Measurements from ENCODE around the gene TLDC2.
"Not testable (repeated sequence)": the region's sequence is repeated elsewhere in the genome, so short reads cannot be mapped to it uniquely, and the experiment has no call there.

Gene TLDC2

DNA sequence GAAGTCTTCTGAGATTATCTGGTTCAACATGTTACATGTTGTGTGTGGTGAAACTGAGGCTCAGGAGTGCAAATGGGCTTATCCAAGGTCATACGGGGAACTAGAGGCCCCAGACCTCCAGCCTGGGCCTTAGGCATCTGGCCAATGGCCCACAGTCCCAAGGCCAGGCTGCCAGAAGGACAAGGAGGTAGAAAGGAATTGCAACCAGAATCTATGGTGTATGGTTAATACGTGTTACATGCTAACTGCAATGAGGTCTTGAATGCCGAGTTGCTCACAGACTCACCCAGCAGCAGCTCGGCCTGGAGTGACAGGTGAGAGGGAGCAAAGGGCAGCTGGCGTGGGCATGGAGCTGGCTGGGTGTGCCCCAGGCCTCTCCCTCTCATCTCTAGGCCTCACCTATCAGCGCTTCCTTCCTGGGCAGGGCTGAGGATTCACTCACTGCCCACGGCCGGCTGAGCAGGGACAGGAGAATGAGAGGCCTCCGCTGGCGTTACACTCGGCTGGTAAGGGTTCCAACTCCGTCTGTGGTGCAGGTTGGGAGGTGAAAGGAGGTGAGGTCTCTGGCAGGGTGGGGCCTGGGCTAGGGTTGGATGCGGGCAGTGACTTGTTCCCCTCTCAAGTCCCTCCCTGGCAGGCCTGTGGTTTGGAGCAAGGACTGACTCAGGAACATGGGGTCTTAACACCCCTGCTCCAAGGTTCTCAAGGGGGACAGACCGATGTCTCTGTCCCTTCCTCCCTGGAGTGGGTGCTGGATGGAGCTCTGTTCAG lies at the start of gene TLDC2:
Gene TLDC2 (plus strand): TSS at position 437 of the 771 bp plus-strand sequence. CDS start 37 bp downstream, at position 474.
- DNase-seq (ENCODE audit: low read depth): no peak
- no peak within 1 kb of the TSS for H3K4me3 ChIP-seq (ENCODE audit: low read depth, low read length)

GRCh38 chr20:36826554-36827244 lies 49.2 kb upstream of the TLDC2 start:
- no peak for DNase-seq (ENCODE audit: low read depth)
- H3K4me3 ChIP-seq (ENCODE audit: low read depth, low read length): no peak overlapping the region

DNA sequence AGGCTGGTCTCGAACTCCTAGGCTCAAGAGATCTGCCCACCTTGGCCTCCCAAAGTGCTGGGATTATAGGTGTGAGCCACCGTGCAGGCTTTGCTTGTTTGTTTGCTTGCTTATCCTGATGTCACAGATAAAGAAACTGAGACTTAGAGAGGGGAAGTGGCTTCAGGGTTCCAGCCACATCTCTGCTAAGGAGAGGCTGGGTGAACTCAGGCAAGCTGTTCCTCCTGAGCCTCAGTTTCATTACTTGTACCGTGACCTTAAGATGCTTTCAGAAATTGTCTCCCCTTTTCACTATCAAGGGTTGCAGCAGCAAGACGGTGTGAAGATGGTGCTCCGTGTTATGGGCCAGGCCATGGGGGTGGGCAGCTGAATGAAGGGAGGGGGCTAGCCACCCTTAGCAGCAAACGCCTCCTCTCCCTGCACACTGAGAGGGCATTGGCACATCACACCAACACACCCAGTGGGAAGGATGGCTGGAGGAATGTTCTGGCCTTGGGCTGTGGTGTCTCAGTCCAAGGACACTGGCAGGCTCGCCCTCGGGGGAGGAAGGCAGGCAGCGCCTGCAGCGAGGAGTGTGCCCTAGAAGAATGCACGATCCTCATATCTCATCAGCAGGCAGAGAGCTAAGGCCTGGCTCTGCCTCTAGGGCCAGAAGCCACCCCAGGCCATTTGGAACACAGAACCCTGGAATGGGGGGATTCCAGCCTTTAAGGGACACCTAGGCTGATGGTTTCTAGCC lies 48.2 kb upstream of the TLDC2 start:
- no peak for DNase-seq (ENCODE audit: low read depth)
- no peak overlapping the region for H3K4me3 ChIP-seq (ENCODE audit: low read depth, low read length)

DNA sequence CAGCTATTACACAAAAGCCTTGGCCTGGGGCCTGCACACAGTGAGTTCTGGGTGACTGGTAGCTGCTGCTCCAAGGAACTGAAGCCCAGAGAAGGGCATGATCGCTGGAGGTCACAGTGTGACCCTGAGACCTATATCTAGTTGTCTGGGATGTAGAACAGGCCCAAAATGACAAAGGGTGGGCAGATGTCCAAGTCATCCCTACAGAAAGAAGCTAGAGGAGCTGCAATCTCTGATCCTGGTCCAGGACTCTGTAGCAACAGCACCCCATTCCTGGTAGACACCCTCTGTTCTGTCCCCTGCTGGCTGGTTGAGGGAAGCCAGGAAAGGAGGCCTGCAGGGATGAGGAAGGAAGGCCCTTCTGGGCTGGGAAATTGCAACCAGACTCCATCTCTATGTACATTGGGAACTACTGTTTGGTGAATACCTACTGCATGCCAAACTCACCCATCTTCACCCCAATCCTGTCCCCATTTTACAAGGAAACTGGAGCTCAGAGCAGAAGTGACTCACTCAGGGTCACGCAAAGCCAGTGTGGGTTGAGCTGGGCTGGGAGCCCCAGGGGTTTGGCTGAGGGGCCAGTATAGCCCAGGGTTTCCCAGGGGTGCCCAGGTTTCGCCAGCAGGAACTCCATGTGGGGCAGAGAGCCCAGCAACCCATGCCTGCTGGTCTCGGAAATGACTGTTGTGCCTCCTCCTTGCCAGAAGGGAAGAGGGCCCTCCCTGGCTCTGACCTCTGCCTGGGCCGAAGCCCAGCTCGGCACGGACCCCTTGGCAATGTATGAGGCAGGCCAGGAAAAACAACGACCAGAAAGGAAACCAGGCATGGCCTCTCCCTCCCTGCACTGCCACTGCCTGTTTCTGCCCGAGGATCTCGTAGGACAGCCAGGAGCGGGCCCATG lies 44.9 kb upstream of the TLDC2 start:
- no peak overlapping the region for H3K4me3 ChIP-seq (ENCODE audit: low read depth, low read length)
- no peak for DNase-seq (ENCODE audit: low read depth)

GRCh38 chr20:36832791-36833190 lies 43.1 kb upstream of the TLDC2 start:
- H3K4me3 ChIP-seq (ENCODE audit: low read depth, low read length): no peak overlapping the region

GRCh38 chr20:36833275-36834020 lies 42.5 kb upstream of the TLDC2 start:
- no peak overlapping the region for H3K4me3 ChIP-seq (ENCODE audit: low read depth, low read length)
- no peak for DNase-seq (ENCODE audit: low read depth)

More at GRCh38 chr20:36832791-36833190, 43.1 kb upstream of the TLDC2 start:
- DNase-seq (ENCODE audit: low read depth): no peak

- DNase-seq (ENCODE audit: low read depth): no peak
- no peak overlapping the region for H3K4me3 ChIP-seq (ENCODE audit: low read depth, low read length)
These were observed 40.9 kb upstream of the TLDC2 start for GRCh38 chr20:36835025-36835424.

DNA sequence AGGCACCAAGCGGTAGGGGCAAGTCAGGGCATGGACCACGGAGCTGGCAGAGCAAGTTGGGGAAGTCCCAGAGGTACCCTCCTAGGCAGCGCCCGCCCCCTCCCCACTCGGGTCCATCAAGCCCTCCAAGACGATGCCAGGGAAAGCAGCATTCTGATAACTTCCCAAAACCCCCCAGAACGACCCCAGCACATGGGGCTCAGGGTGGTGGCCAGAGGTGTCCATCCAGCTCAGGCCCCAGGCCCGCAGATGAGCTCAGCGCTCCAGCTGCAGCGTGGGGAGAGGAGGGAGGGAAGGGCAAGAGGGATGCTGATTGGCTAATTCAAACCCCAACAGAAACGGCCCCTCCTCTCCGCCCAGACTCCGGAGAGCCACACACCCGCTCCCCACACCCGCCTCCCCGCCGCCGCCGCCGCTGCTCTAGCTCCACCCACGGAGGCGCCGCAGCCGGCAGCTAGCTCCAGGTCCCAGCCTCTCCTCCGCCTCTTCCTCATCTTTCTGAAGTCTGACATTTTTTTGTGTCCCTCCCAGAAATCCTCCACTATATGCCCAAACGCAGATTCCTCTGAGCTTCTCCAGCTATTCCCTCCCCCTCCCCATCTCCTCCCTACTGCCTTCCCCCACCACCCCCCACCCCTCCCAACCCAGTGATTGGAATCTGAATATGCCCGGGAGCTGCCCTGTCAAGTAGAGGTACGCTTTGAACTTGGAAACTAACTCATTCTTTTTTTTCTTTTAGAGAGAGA lies 40.3 kb upstream of the TLDC2 start:
- peak; percentile 86 for DNase-seq (ENCODE audit: low read depth)
- no peak overlapping the region for H3K4me3 ChIP-seq (ENCODE audit: low read depth, low read length)

DNA sequence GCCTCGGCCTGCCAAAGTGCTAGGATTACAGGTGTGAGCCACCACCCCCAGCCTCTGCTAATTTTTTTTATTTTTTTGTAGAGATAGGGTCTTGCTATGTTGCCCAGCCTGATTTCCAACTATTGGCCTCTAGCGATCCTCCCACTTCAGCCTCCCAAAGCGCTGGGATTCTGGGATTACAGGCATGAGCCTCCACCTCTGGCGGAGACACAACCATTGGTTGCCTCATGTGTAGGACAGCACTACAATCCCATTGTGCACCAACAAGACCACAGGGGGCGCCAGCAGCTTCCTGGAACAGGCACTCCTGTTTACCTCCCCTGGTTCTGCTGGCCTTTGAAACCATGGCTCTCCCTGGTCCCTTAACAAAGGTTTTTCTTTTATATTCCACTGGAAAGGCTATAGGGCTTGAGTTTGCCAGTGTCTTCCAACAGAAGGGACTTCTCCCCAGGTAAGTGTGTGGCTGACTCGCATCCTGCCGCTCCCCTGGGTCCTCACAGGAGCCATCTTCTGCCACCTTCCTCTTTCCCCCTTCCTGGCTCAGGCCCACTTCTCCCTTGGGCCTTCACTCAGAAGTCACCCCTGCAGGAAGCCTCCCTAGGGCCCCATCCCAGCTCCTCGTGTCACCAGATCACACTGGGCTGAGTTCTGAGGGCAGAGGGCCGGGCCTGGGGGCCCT lies 39.2 kb upstream of the TLDC2 start:
- H3K4me3 ChIP-seq (ENCODE audit: low read depth, low read length): no peak overlapping the region

DNA sequence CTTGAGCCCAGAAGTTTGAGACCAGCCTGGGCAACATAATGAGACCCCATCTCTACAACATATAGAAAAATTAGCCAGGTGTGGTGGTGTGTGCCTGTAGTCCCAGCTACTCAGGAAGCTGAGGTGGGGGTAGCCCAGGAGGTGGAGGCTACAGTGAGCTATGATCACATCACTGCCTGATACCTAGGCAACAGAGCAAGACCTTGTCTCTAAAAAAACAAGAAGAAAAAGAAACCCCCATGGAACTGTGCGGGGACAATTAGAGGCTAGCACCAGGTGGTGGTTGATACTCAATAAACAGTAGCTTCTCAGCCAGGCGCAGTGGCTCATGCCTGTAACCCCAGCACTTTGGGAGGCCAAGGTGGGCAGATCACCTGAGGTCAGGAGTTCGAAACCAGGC lies 37.6 kb upstream of the TLDC2 start:
- H3K4me3 ChIP-seq (ENCODE audit: low read depth, low read length); DNase-seq (ENCODE audit: low read depth): not testable (repeated sequence)

More for the DNA sequence above, 39.2 kb upstream of the TLDC2 start:
- no peak for DNase-seq (ENCODE audit: low read depth)

- H3K4me3 ChIP-seq (ENCODE audit: low read depth, low read length): no peak overlapping the region
- no peak for DNase-seq (ENCODE audit: low read depth)
These were observed 36.8 kb upstream of the TLDC2 start for GRCh38 chr20:36839150-36839549.

GRCh38 chr20:36841030-36841429 lies 34.9 kb upstream of the TLDC2 start:
- not testable (repeated sequence) for DNase-seq (ENCODE audit: low read depth); H3K4me3 ChIP-seq (ENCODE audit: low read depth, low read length)

- H3K4me3 ChIP-seq (ENCODE audit: low read depth, low read length): no peak overlapping the region
- no peak for DNase-seq (ENCODE audit: low read depth)
These were observed 30.5 kb upstream of the TLDC2 start for GRCh38 chr20:36845288-36845971.

- no peak overlapping the region for H3K4me3 ChIP-seq (ENCODE audit: low read depth, low read length)
- DNase-seq (ENCODE audit: low read depth): peak; percentile 92
These were observed 28.8 kb upstream of the TLDC2 start for GRCh38 chr20:36847009-36847709.

- no peak overlapping the region for H3K4me3 ChIP-seq (ENCODE audit: low read depth, low read length)
- no peak for DNase-seq (ENCODE audit: low read depth)
These were observed 28.3 kb upstream of the TLDC2 start for GRCh38 chr20:36847710-36848040.

GRCh38 chr20:36848078-36848660 lies 27.8 kb upstream of the TLDC2 start:
- no peak overlapping the region for H3K4me3 ChIP-seq (ENCODE audit: low read depth, low read length)

More at GRCh38 chr20:36848078-36848660, 27.8 kb upstream of the TLDC2 start:
- peak; percentile 88 for DNase-seq (ENCODE audit: low read depth)

Measured in skeletal muscle cell (primary cell).